A549 (cell line): ENCODE measurements around the gene SCD. TPM values are rescaled to one million over a fixed set of nuclear protein-coding genes. Genes with fewer than 3 reads are reported as not detected.

Experiments
- ATAC-seq, 2 experiments: fragments of 200-7000 bp in 1 of 2; fragments of >200 bp in 1 of 2; cut with Nextera tagmentation in 1 of 2; cut with Tn5 transposase in 1 of 2; 3 replicates each; pipeline versions ENCODE4 v1.8.0 to v1.9.1; 2018 to 2020; ENCODE audit warnings: mild to moderate bottlenecking in 1 of 2, moderate library complexity in 1 of 2
- CTCF ChIA-PET: fragments of 300-600 bp; sonication (Branson Sonifier 250); formaldehyde crosslinking; extraction: SDS; loops from one replicate; lab custom pipeline; 2021; ENCODE audit warnings: antibody characterized with exemption, inconsistent platforms; lab: Yijun Ruan, JAX
- POLR2A ChIA-PET: fragments of 350-600 bp; formaldehyde crosslinking; extraction: SDS; loops from one replicate; lab custom pipeline; 2021; ENCODE audit warnings: antibody characterized with exemption, inconsistent platforms; lab: Yijun Ruan, JAX
- DNase-seq, 2 experiments: peaks; one replicate each; pipeline versions ENCODE4 v3.0.0 to v3.0.0-alpha.2; 2011 to 2016; ENCODE audit warnings: low read depth in 1 of 2, low spot score in 1 of 2
- FAIRE-seq: peaks from 2 replicates; lab custom pipeline; 2011; peaks lifted over from hg19 to GRCh38; lab: Jason Lieb, UNC
- H3K27ac ChIP-seq, 2 experiments: fragments of >200 bp; sonication (Bioruptor Twin); formaldehyde crosslinking; 3 replicates each; pipeline ENCODE4 v1.5.1; 2016 to 2017
- H3K4me1 ChIP-seq: fragments of >200 bp; sonication (Bioruptor Twin); formaldehyde crosslinking; 3 replicates; pipeline ENCODE4 v1.6.1; 2016
- H3K4me2 ChIP-seq: fragments of >200 bp; sonication (Bioruptor Twin); formaldehyde crosslinking; 3 replicates; pipeline ENCODE4 v1.6.1; 2016
- H3K4me3 ChIP-seq: fragments of >200 bp; sonication (Bioruptor Twin); formaldehyde crosslinking; 3 replicates; pipeline ENCODE4 v1.5.1; 2016
- H3K9me3 ChIP-seq: fragments of >200 bp; sonication (Bioruptor Twin); formaldehyde crosslinking; 3 replicates; pipeline ENCODE4 v1.6.1; 2016
- CBX2 ChIP-seq: fragments of 200-600 bp; sonication (generic); IDR thresholded peaks from 2 replicates; pipeline ENCODE4 v1.6.1; 2016; ENCODE audit warnings: low read depth, mild to moderate bottlenecking, borderline replicate concordance
- CHD2 ChIP-seq: fragments of 150-350 bp; IDR thresholded peaks from 2 replicates; pipeline ENCODE4 v1.6.1; 2014; ENCODE audit warnings: low read length; ENCODE audit not compliant: partially characterized antibody
- CTCF ChIP-seq: fragments of >200 bp; sonication (Bioruptor Twin); formaldehyde crosslinking; IDR thresholded peaks from 3 replicates; pipeline ENCODE4 v1.5.1; 2016
- ESRRA ChIP-seq: fragments of 150-350 bp; IDR thresholded peaks from 2 replicates; pipeline ENCODE4 v1.6.1; 2014; ENCODE audit warnings: mild to moderate bottlenecking, low read length, borderline replicate concordance
- FOSL2 ChIP-seq, 2 experiments: fragments of 450-650 bp in 1 of 2; fragments of >200 bp in 1 of 2; sonication (Bioruptor Twin) in 1 of 2; formaldehyde crosslinking; IDR thresholded peaks; 2 replicates each; pipeline versions ENCODE4 v1.5.0 to v1.6.1; 2016 to 2020; ENCODE audit warnings: mild to moderate bottlenecking in 1 of 2, moderate library complexity in 1 of 2
- FOXS1 ChIP-seq: fragments of 250-450 bp; sonication (Bioruptor Pico); IDR thresholded peaks from 2 replicates; pipeline ENCODE4 v1.5.0; 2020; ENCODE audit warnings: mild to moderate bottlenecking, moderate library complexity
- GATA3 ChIP-seq: IDR thresholded peaks from 2 replicates; pipeline ENCODE4 v1.6.1; 2012; ENCODE audit warnings: borderline replicate concordance
- HDAC2 ChIP-seq: fragments of 200-600 bp; sonication (generic); IDR thresholded peaks from 2 replicates; pipeline ENCODE4 v1.6.1; 2016
- KDM1A ChIP-seq: fragments of 200-600 bp; sonication (generic); IDR thresholded peaks from 2 replicates; pipeline ENCODE4 v1.6.1; 2016; ENCODE audit warnings: low read depth, mild to moderate bottlenecking
- MAFK ChIP-seq: fragments of 450-650 bp; IDR thresholded peaks from 2 replicates; pipeline ENCODE4 v1.6.1; 2014; ENCODE audit not compliant: partially characterized antibody
- MYC ChIP-seq: IDR thresholded peaks from 2 replicates; pipeline ENCODE4 v1.6.1; 2012; ENCODE audit warnings: mild to moderate bottlenecking, inconsistent platforms, low read length, improper control_type of control experiment, borderline replicate concordance
- NR3C1 ChIP-seq: fragments of >200 bp; sonication (Bioruptor Twin); formaldehyde crosslinking; IDR thresholded peaks from 3 replicates; pipeline ENCODE4 v1.6.1; 2017
- POLR2A ChIP-seq: IDR thresholded peaks from 2 replicates; pipeline ENCODE4 v1.6.1; 2012; ENCODE audit warnings: mild to moderate bottlenecking, low read length
- RNF2 ChIP-seq: fragments of 200-600 bp; sonication (generic); IDR thresholded peaks from 2 replicates; pipeline ENCODE4 v1.6.1; 2016; ENCODE audit warnings: low read depth, mild to moderate bottlenecking, antibody characterized with exemption, moderate library complexity, borderline replicate concordance
- TFCP2L1 ChIP-seq: fragments of 250-450 bp; sonication (Bioruptor Pico); IDR thresholded peaks from 2 replicates; pipeline ENCODE4 v1.5.0; 2021; ENCODE audit warnings: mild to moderate bottlenecking
- ZNF302 ChIP-seq: fragments of 250-450 bp; sonication (Bioruptor Pico); IDR thresholded peaks from 2 replicates; pipeline ENCODE4 v1.9.0; 2021; ENCODE audit warnings: inconsistent platforms, mild to moderate bottlenecking, moderate library complexity
- WGBS: methylation state at CpG from one replicate; pipeline ENCODE4 v1.1.6; 2017; ENCODE audit errors: missing lambda C conversion rate; 5-methylcytosine and 5-hydroxymethylcytosine counted together
- polyA plus RNA-seq, 4 experiments: library from polyadenylated mRNA; depleted of rRNA in 3 of 4; stranded (reverse); fragments of >200 nt; fragmentation: RNase III in 1 of 4; extraction: RNeasy Plus Mini Kit Qiagen cat#74134 plus additional on column Dnase treatment in 1 of 4; gene quantifications; 2 replicates in 3 of 4; 3 replicates in 1 of 4; pipeline ENCODE4 v1.2.3, GENCODE V29; 2011 to 2017
- TF ChIP-seq, protein P1 (sequence below): fragments of 250-450 bp; sonication (Bioruptor Pico); IDR thresholded peaks from 2 replicates; pipeline ENCODE4 v1.5.0; 2020; ENCODE audit warnings: low read depth, mild to moderate bottlenecking, moderate library complexity
- TF ChIP-seq, protein P2 (sequence below): fragments of >200 bp; sonication (Bioruptor Twin); formaldehyde crosslinking; IDR thresholded peaks from 3 replicates; pipeline ENCODE4 v1.6.1; 2016
- TF ChIP-seq, protein P3 (sequence below): fragments of >200 bp; sonication (Bioruptor Twin); formaldehyde crosslinking; IDR thresholded peaks from 2 replicates; pipeline ENCODE4 v1.6.1; 2016
- TF ChIP-seq, protein P4 (sequence below): fragments of 200-600 bp; sonication (generic); IDR thresholded peaks from 2 replicates; pipeline ENCODE4 v1.6.1; 2016; ENCODE audit warnings: antibody characterized with exemption, mild to moderate bottlenecking, moderate library complexity

The SCD gene
- polyA plus RNA-seq, 2 of the 4 experiments (the other 2 are of a cell fraction): 348 to 496 TPM

- DNase-seq: no peak
- ChIA-PET POLR2A (interaction anchor here (1.5 to 7.6 kb wide), 3 partner anchors 22 to 30 kb away, joined by 3 to 143 read pairs (median 23); no protein-coding TSS in a partner anchor), CTCF (interaction anchor here (0.5 to 28.5 kb wide), 8 partner anchors 10 to 536 kb away, joined by 3 to 534 read pairs (median 6); partner anchors contain the start of gene SEC31B)
- no peak for FAIRE-seq
- Histone ChIP-seq H3K9me3 (no peaks in the 10 kb centered on the region), H3K4me2 (no peak overlapping the region), H3K27ac (peak overlapping the region; percentile 99; a peak in 4 of 6 replicates), H3K4me1 (peaks cover 55% of the 10 kb centered on the region), H3K4me3 (no peak overlapping the region)
- WGBS: 92% methylated on average over 3 of the region's 3 CpGs
- no peak for ATAC-seq
- TF ChIP-seq ESRRA (no peak), CBX2 (no peak), GATA3 (no peak), CTCF (no peak), TFCP2L1 (CRISPR knock-in tag) (no peak), CHD2 (no peak), MYC (no peak), MAFK (no peak), HDAC2 (no peak), RNF2 (no peak), ZNF302 (CRISPR knock-in tag) (no peak), FOSL2 (IDR thresholded peaks at IDR 0.05) (no peak), FOSL2 (CRISPR knock-in tag; IDR thresholded peaks at IDR 0.05) (no peak), POLR2A (no peak), KDM1A (no peak), FOXS1 (CRISPR knock-in tag) (no peak), NR3C1 (no peak)
- TF ChIP-seq, protein P1, sequence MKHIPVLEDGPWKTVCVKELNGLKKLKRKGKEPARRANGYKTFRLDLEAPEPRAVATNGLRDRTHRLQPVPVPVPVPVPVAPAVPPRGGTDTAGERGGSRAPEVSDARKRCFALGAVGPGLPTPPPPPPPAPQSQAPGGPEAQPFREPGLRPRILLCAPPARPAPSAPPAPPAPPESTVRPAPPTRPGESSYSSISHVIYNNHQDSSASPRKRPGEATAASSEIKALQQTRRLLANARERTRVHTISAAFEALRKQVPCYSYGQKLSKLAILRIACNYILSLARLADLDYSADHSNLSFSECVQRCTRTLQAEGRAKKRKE (CRISPR knock-in tag): no peak
Observed at GRCh38 chr10:100344241-100344788, 2.7 kb upstream of the SCD start.

DNA sequence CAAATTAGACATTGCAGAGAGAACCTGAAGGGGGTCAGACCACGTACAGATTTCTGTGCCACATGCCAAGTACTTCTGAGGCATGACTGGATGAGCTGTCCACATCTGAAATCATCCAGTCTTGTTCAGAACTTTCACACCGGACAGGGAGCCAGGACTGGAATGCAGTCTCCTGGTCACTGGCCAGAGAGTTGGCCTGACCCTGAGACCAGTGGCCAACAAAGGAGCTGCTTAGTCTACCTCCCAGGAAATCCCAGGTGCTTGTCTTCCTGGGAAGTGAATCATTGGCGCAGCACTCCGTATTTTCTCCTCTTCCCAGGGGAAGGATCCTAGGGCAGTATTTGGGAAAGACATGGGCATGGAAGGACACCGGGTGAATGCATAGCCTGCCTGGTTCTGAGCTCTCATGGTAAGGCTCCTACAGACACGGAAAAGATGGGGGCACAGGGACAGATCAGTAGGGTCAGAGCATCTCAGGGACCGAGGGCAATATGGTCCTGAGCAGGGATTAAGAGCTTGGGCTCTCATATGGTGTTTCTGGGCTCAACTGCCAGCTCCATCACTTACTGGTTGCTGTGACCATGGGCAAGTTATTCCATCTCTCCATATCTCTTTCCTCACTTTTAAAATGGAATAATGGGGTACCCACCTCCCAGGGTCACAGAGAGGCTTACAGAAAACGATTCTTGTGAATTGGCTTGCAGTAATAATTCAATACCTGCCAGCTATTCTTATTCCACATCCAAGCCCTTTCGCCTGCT is 1.3 kb upstream of the SCD start:
- ChIA-PET POLR2A (interaction anchor here (0.6 to 7.6 kb wide), 8 partner anchors 14 to 1939 kb away, joined by 3 to 143 read pairs (median 9); partner anchors contain the start of gene BLOC1S2), CTCF (interaction anchor here (0.6 to 28.5 kb wide), 16 partner anchors 7 to 168 kb away, joined by 3 to 534 read pairs (median 6); partner anchors contain the start of gene SEC31B)
- peak overlapping the region; percentile 99 for H3K4me3 ChIP-seq
- H3K9me3 ChIP-seq: no peaks in the 10 kb centered on the region
- WGBS: 46% methylated on average over 9 of the region's 9 CpGs
- peak overlapping the region; percentile 88 for H3K4me2 ChIP-seq
- peak overlapping the region; percentile 99 for H3K27ac ChIP-seq
- FAIRE-seq: no peak
- TF ChIP-seq, protein P2, sequence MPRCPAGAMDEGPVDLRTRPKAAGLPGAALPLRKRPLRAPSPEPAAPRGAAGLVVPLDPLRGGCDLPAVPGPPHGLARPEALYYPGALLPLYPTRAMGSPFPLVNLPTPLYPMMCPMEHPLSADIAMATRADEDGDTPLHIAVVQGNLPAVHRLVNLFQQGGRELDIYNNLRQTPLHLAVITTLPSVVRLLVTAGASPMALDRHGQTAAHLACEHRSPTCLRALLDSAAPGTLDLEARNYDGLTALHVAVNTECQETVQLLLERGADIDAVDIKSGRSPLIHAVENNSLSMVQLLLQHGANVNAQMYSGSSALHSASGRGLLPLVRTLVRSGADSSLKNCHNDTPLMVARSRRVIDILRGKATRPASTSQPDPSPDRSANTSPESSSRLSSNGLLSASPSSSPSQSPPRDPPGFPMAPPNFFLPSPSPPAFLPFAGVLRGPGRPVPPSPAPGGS: 0 out of 3 replicates have a peak, but pooled peaks have one; percentile 22
- TF ChIP-seq, protein P3, sequence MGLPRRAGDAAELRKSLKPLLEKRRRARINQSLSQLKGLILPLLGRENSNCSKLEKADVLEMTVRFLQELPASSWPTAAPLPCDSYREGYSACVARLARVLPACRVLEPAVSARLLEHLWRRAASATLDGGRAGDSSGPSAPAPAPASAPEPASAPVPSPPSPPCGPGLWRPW: no peak
- TF ChIP-seq, protein P4, sequence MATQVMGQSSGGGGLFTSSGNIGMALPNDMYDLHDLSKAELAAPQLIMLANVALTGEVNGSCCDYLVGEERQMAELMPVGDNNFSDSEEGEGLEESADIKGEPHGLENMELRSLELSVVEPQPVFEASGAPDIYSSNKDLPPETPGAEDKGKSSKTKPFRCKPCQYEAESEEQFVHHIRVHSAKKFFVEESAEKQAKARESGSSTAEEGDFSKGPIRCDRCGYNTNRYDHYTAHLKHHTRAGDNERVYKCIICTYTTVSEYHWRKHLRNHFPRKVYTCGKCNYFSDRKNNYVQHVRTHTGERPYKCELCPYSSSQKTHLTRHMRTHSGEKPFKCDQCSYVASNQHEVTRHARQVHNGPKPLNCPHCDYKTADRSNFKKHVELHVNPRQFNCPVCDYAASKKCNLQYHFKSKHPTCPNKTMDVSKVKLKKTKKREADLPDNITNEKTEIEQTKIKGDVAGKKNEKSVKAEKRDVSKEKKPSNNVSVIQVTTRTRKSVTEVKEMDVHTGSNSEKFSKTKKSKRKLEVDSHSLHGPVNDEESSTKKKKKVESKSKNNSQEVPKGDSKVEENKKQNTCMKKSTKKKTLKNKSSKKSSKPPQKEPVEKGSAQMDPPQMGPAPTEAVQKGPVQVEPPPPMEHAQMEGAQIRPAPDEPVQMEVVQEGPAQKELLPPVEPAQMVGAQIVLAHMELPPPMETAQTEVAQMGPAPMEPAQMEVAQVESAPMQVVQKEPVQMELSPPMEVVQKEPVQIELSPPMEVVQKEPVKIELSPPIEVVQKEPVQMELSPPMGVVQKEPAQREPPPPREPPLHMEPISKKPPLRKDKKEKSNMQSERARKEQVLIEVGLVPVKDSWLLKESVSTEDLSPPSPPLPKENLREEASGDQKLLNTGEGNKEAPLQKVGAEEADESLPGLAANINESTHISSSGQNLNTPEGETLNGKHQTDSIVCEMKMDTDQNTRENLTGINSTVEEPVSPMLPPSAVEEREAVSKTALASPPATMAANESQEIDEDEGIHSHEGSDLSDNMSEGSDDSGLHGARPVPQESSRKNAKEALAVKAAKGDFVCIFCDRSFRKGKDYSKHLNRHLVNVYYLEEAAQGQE: peak; percentile 64
- H3K4me1 ChIP-seq: peaks cover 60% of the 10 kb centered on the region
- ATAC-seq: peak in 1 of 2 experiments; percentile 1; a peak in 1 of 6 replicates
- DNase-seq: peak in 1 of 2 experiments; percentile 45
